ENCODE data around the gene SYNDIG1. TPM values are rescaled to one million over a fixed set of nuclear protein-coding genes. Genes with fewer than 3 reads are reported as not detected.
"Not testable (repeated sequence)": the region's sequence is repeated elsewhere in the genome, so short reads cannot be mapped to it uniquely, and the experiment has no call there.

Gene SYNDIG1
- total RNA-seq, 3 donors from 2014 or later: not detected

- no peak overlapping the region for H3K4me3 Mint-ChIP-seq
- no peaks in the 10 kb centered on the region for H3K4me1 Mint-ChIP-seq (ENCODE audit: low read depth)
- H3K27me3 Mint-ChIP-seq (ENCODE audit: low read depth): peaks cover 6% of the 10 kb centered on the region
- DNase-seq (no peak), ATAC-seq (no peak)
- H3K9me3 Mint-ChIP-seq: no peaks in the 10 kb centered on the region
- no peaks in the 10 kb centered on the region for H3K36me3 Mint-ChIP-seq (ENCODE audit: insufficient read depth)
Observed at GRCh38 chr20:24619212-24619611, 149.8 kb downstream of the SYNDIG1 start.

GRCh38 chr20:24620937-24621519 lies 151.6 kb downstream of the SYNDIG1 start:
- no peak overlapping the region for H3K4me3 Mint-ChIP-seq
- no peak for ATAC-seq
- H3K9me3 Mint-ChIP-seq: no peaks in the 10 kb centered on the region
- peaks cover 6% of the 10 kb centered on the region for H3K27me3 Mint-ChIP-seq (ENCODE audit: low read depth)
- H3K36me3 Mint-ChIP-seq (ENCODE audit: insufficient read depth): no peaks in the 10 kb centered on the region
- no peaks in the 10 kb centered on the region for H3K4me1 Mint-ChIP-seq (ENCODE audit: low read depth)
- no peak for DNase-seq

GRCh38 chr20:24622856-24623255 lies 153.4 kb downstream of the SYNDIG1 start:
- ATAC-seq: no peak
- H3K9me3 Mint-ChIP-seq: no peaks in the 10 kb centered on the region
- no peak overlapping the region for H3K4me3 Mint-ChIP-seq
- no peak for DNase-seq
- H3K4me1 Mint-ChIP-seq (ENCODE audit: low read depth): no peaks in the 10 kb centered on the region
- H3K27me3 Mint-ChIP-seq (ENCODE audit: low read depth): peaks cover 4% of the 10 kb centered on the region
- H3K36me3 Mint-ChIP-seq (ENCODE audit: insufficient read depth): no peaks in the 10 kb centered on the region

GRCh38 chr20:24626141-24626540 lies 156.7 kb downstream of the SYNDIG1 start:
- not testable (repeated sequence) for H3K4me1 Mint-ChIP-seq (ENCODE audit: low read depth); H3K27me3 Mint-ChIP-seq (ENCODE audit: low read depth); H3K9me3 Mint-ChIP-seq; ATAC-seq; H3K4me3 Mint-ChIP-seq; H3K36me3 Mint-ChIP-seq (ENCODE audit: insufficient read depth); DNase-seq

- no peak overlapping the region for H3K4me3 Mint-ChIP-seq
- no peaks in the 10 kb centered on the region for H3K27me3 Mint-ChIP-seq (ENCODE audit: low read depth)
- DNase-seq: no peak
- no peak for ATAC-seq
- no peaks in the 10 kb centered on the region for H3K9me3 Mint-ChIP-seq
- peaks cover 4% of the 10 kb centered on the region for H3K4me1 Mint-ChIP-seq (ENCODE audit: low read depth)
- no peaks in the 10 kb centered on the region for H3K36me3 Mint-ChIP-seq (ENCODE audit: insufficient read depth)
Observed at GRCh38 chr20:24627291-24627690, 157.9 kb downstream of the SYNDIG1 start.

GRCh38 chr20:24627926-24628325 lies 158.5 kb downstream of the SYNDIG1 start:
- H3K27me3 Mint-ChIP-seq (ENCODE audit: low read depth): no peaks in the 10 kb centered on the region
- H3K36me3 Mint-ChIP-seq (ENCODE audit: insufficient read depth): no peaks in the 10 kb centered on the region
- no peak overlapping the region for H3K4me3 Mint-ChIP-seq
- H3K9me3 Mint-ChIP-seq: no peaks in the 10 kb centered on the region
- ATAC-seq (no peak), DNase-seq (no peak)
- peaks cover 4% of the 10 kb centered on the region for H3K4me1 Mint-ChIP-seq (ENCODE audit: low read depth)

- no peak for ATAC-seq
Observed at GRCh38 chr20:24628985-24629384, 159.6 kb downstream of the SYNDIG1 start.

GRCh38 chr20:24629668-24630067 lies 160.2 kb downstream of the SYNDIG1 start:
- H3K9me3 Mint-ChIP-seq: no peaks in the 10 kb centered on the region
- H3K36me3 Mint-ChIP-seq (ENCODE audit: insufficient read depth): no peaks in the 10 kb centered on the region
- peaks cover 4% of the 10 kb centered on the region for H3K4me1 Mint-ChIP-seq (ENCODE audit: low read depth)
- no peak for ATAC-seq
- H3K27me3 Mint-ChIP-seq (ENCODE audit: low read depth): no peaks in the 10 kb centered on the region
- DNase-seq: no peak
- no peak overlapping the region for H3K4me3 Mint-ChIP-seq

More at GRCh38 chr20:24628985-24629384, 159.6 kb downstream of the SYNDIG1 start:
- DNase-seq: no peak
- Mint-ChIP-seq H3K27me3 (ENCODE audit: low read depth) (no peaks in the 10 kb centered on the region), H3K4me3 (no peak overlapping the region), H3K4me1 (ENCODE audit: low read depth) (peaks cover 4% of the 10 kb centered on the region), H3K9me3 (no peaks in the 10 kb centered on the region), H3K36me3 (ENCODE audit: insufficient read depth) (no peaks in the 10 kb centered on the region)

- Mint-ChIP-seq H3K36me3 (ENCODE audit: insufficient read depth) (no peaks in the 10 kb centered on the region), H3K27me3 (ENCODE audit: low read depth) (peaks cover under 1% of the 10 kb centered on the region), H3K9me3 (no peaks in the 10 kb centered on the region), H3K4me1 (ENCODE audit: low read depth) (peaks cover 4% of the 10 kb centered on the region), H3K4me3 (no peak overlapping the region)
- ATAC-seq (no peak), DNase-seq (no peak)
Observed at GRCh38 chr20:24630486-24631172, 161.2 kb downstream of the SYNDIG1 start.

GRCh38 chr20:24631173-24631505 lies 161.7 kb downstream of the SYNDIG1 start:
- no peak for DNase-seq
- Mint-ChIP-seq H3K4me3 (no peak overlapping the region), H3K9me3 (no peaks in the 10 kb centered on the region), H3K4me1 (ENCODE audit: low read depth) (peaks cover 4% of the 10 kb centered on the region), H3K27me3 (ENCODE audit: low read depth) (peaks cover 3% of the 10 kb centered on the region), H3K36me3 (ENCODE audit: insufficient read depth) (no peaks in the 10 kb centered on the region)
- ATAC-seq: no peak

- Mint-ChIP-seq H3K4me3 (no peak overlapping the region), H3K9me3 (no peaks in the 10 kb centered on the region), H3K4me1 (ENCODE audit: low read depth) (peaks cover 4% of the 10 kb centered on the region), H3K36me3 (ENCODE audit: insufficient read depth) (no peaks in the 10 kb centered on the region), H3K27me3 (ENCODE audit: low read depth) (peaks cover 6% of the 10 kb centered on the region)
- DNase-seq (no peak), ATAC-seq (no peak)
Observed at GRCh38 chr20:24632581-24632980, 163.2 kb downstream of the SYNDIG1 start.

- no peak overlapping the region for H3K4me3 Mint-ChIP-seq
Observed at GRCh38 chr20:24633026-24633425, 163.6 kb downstream of the SYNDIG1 start.

GRCh38 chr20:24633521-24633920 lies 164.1 kb downstream of the SYNDIG1 start:
- ATAC-seq: no peak
- Mint-ChIP-seq H3K27me3 (ENCODE audit: low read depth) (peaks cover 7% of the 10 kb centered on the region), H3K36me3 (ENCODE audit: insufficient read depth) (no peaks in the 10 kb centered on the region), H3K4me1 (ENCODE audit: low read depth) (peaks cover 4% of the 10 kb centered on the region), H3K4me3 (no peak overlapping the region), H3K9me3 (no peaks in the 10 kb centered on the region)
- no peak for DNase-seq

More at GRCh38 chr20:24633026-24633425, 163.6 kb downstream of the SYNDIG1 start:
- DNase-seq (no peak), ATAC-seq (no peak)
- no peaks in the 10 kb centered on the region for H3K36me3 Mint-ChIP-seq (ENCODE audit: insufficient read depth)
- H3K9me3 Mint-ChIP-seq: no peaks in the 10 kb centered on the region
- peaks cover 4% of the 10 kb centered on the region for H3K4me1 Mint-ChIP-seq (ENCODE audit: low read depth)
- peaks cover 7% of the 10 kb centered on the region for H3K27me3 Mint-ChIP-seq (ENCODE audit: low read depth)

- H3K36me3 Mint-ChIP-seq (ENCODE audit: insufficient read depth): no peaks in the 10 kb centered on the region
- H3K4me3 Mint-ChIP-seq: no peak overlapping the region
- H3K4me1 Mint-ChIP-seq (ENCODE audit: low read depth): peaks cover under 1% of the 10 kb centered on the region
- ATAC-seq (no peak), DNase-seq (no peak)
- H3K27me3 Mint-ChIP-seq (ENCODE audit: low read depth): peaks cover 10% of the 10 kb centered on the region
- no peaks in the 10 kb centered on the region for H3K9me3 Mint-ChIP-seq
Observed at GRCh38 chr20:24634855-24635254, 165.4 kb downstream of the SYNDIG1 start.

GRCh38 chr20:24636626-24637025 lies 167.2 kb downstream of the SYNDIG1 start:
- H3K4me3 Mint-ChIP-seq: no peak overlapping the region
- no peak for DNase-seq
- ATAC-seq: no peak
- H3K36me3 Mint-ChIP-seq (ENCODE audit: insufficient read depth): no peaks in the 10 kb centered on the region
- no peaks in the 10 kb centered on the region for H3K9me3 Mint-ChIP-seq
- peaks cover 13% of the 10 kb centered on the region for H3K27me3 Mint-ChIP-seq (ENCODE audit: low read depth)
- H3K4me1 Mint-ChIP-seq (ENCODE audit: low read depth): no peaks in the 10 kb centered on the region

Data from activated T-cell treated with anti-CD3 and anti-CD28 coated beads, Interleukin-2, amount 50 U/mL, for 4 hours (primary cell).